Measurements from ENCODE around the gene LRRC32. TPM values are rescaled to one million over a fixed set of nuclear protein-coding genes. Genes with fewer than 3 reads are reported as not detected.

Gene LRRC32
- polyA plus RNA-seq, 1 donor (not counting 4 experiments of a cell fraction or from before 2014, with no cell fraction given) = not detected

GRCh38 chr11:76623884-76624419 lies 46.6 kb downstream of the LRRC32 start:
- Histone ChIP-seq H3K9me1 (ENCODE audit: control insufficient read depth, extremely low read depth, insufficient read depth, low read length) (no peaks in the 10 kb centered on the region), H4K20me1 (ENCODE audit: control insufficient read depth, extremely low read depth, insufficient read depth, low read length) (no peaks in the 10 kb centered on the region), H2AFZ (ENCODE audit: control insufficient read depth, low read length) (no peak overlapping the region), H3K9ac (ENCODE audit: control insufficient read depth, extremely low read depth, insufficient read depth, low read length) (no peak overlapping the region), H3K9me3 (ENCODE audit: control insufficient read depth, low read depth, low read length) (peaks cover 4% of the 10 kb centered on the region), H3K27ac (ENCODE audit: control insufficient read depth, insufficient read depth, low read length) (no peak overlapping the region), H3K27me3 (ENCODE audit: control insufficient read depth, extremely low read depth, insufficient read depth, low read length) (no peaks in the 10 kb centered on the region), H3K4me2 (ENCODE audit: control insufficient read depth, extremely low read depth, insufficient read depth, low read depth, low read length) (no peak overlapping the region), H3K4me3 (ENCODE audit: control insufficient read depth in 2 of 3, extremely low read depth in 1 of 3, insufficient read depth in 2 of 3, low read depth in 1 of 3, low read length in 3 of 3) (no peak overlapping the region), H3K36me3 (ENCODE audit: control insufficient read depth in 2 of 2, extremely low read depth in 1 of 2, insufficient read depth in 2 of 2, low read length in 2 of 2) (no peaks in the 10 kb centered on the region), H3K4me1 (ENCODE audit: control insufficient read depth, extremely low read depth, insufficient read depth, low read length) (no peaks in the 10 kb centered on the region), H3K79me2 (ENCODE audit: control insufficient read depth, insufficient read depth, low read length) (no peaks in the 10 kb centered on the region)
- DNase-seq (ENCODE audit: low read depth, low spot score) (no peak), FAIRE-seq (no peak)
- TF ChIP-seq EZH2 (IDR thresholded peaks at IDR 0.05; ENCODE audit: low read length) = no peak
- TF ChIP-seq, protein P1, sequence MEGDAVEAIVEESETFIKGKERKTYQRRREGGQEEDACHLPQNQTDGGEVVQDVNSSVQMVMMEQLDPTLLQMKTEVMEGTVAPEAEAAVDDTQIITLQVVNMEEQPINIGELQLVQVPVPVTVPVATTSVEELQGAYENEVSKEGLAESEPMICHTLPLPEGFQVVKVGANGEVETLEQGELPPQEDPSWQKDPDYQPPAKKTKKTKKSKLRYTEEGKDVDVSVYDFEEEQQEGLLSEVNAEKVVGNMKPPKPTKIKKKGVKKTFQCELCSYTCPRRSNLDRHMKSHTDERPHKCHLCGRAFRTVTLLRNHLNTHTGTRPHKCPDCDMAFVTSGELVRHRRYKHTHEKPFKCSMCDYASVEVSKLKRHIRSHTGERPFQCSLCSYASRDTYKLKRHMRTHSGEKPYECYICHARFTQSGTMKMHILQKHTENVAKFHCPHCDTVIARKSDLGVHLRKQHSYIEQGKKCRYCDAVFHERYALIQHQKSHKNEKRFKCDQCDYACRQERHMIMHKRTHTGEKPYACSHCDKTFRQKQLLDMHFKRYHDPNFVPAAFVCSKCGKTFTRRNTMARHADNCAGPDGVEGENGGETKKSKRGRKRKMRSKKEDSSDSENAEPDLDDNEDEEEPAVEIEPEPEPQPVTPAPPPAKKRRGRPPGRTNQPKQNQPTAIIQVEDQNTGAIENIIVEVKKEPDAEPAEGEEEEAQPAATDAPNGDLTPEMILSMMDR (optimal IDR thresholded peaks at IDR 0.05 in 1 of 3, IDR thresholded peaks at IDR 0.05 in 1 of 3, conservative IDR thresholded peaks at IDR 0.05 in 1 of 3; ENCODE audit: extremely low read depth in 1 of 3, insufficient read depth in 2 of 3, low read length in 3 of 3) = no peak
- dilution Hi-C loops (cut with MboI; ENCODE audit: extremely low pct_ligation_motif_present, low sequenced_read_pairs) = no loop called here

DNA sequence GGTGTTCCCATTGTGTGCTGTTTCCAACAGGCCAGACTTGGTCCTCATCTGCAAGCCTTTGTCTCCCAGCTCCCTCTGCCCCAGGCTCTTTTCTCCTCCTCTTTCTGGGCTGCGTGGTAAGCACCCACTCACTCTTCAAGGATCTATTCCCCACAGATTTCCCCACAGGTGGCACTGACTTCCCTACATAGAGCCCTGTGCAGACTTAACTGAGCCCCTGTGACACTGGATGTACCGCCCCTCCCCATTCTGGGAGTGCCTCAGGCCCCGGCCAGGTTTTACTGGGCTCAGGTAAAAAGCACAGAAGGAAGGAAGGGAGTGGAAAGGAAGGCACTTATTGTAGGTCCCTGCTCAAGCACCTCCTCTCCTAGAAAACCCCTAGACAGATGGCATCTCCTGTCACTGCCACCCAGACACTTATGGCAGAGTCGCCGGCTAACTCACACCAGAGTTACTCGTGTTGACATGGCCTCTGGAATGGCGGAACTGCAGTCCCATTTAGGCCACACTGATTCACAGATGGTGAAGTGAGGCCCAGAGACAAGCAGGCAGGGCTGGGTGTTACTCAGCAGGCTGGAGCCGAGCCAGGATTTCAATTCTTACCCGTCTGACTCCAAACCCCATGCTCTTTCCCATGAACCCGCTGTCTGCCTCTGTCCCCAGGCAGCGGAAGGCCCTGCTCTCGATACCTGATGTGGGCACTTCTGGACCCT lies 47.2 kb downstream of the LRRC32 start:
- Histone ChIP-seq H3K4me2 (ENCODE audit: control insufficient read depth, extremely low read depth, insufficient read depth, low read depth, low read length) (no peak overlapping the region), H3K79me2 (ENCODE audit: control insufficient read depth, insufficient read depth, low read length) (no peaks in the 10 kb centered on the region), H2AFZ (ENCODE audit: control insufficient read depth, low read length) (no peak overlapping the region), H3K27me3 (ENCODE audit: control insufficient read depth, extremely low read depth, insufficient read depth, low read length) (no peaks in the 10 kb centered on the region), H3K36me3 (ENCODE audit: control insufficient read depth in 2 of 2, extremely low read depth in 1 of 2, insufficient read depth in 2 of 2, low read length in 2 of 2) (no peaks in the 10 kb centered on the region), H3K4me3 (ENCODE audit: control insufficient read depth in 2 of 3, extremely low read depth in 1 of 3, insufficient read depth in 2 of 3, low read depth in 1 of 3, low read length in 3 of 3) (no peak overlapping the region), H3K9me1 (ENCODE audit: control insufficient read depth, extremely low read depth, insufficient read depth, low read length) (no peaks in the 10 kb centered on the region), H3K9me3 (ENCODE audit: control insufficient read depth, low read depth, low read length) (peaks cover 4% of the 10 kb centered on the region), H3K27ac (ENCODE audit: control insufficient read depth, insufficient read depth, low read length) (no peak overlapping the region), H4K20me1 (ENCODE audit: control insufficient read depth, extremely low read depth, insufficient read depth, low read length) (no peaks in the 10 kb centered on the region), H3K4me1 (ENCODE audit: control insufficient read depth, extremely low read depth, insufficient read depth, low read length) (no peaks in the 10 kb centered on the region), H3K9ac (ENCODE audit: control insufficient read depth, extremely low read depth, insufficient read depth, low read length) (no peak overlapping the region)
- FAIRE-seq = no peak
- DNase-seq (ENCODE audit: low read depth, low spot score) = no peak
- TF ChIP-seq, protein P1 (optimal IDR thresholded peaks at IDR 0.05 in 1 of 3, IDR thresholded peaks at IDR 0.05 in 1 of 3, conservative IDR thresholded peaks at IDR 0.05 in 1 of 3; ENCODE audit: extremely low read depth in 1 of 3, insufficient read depth in 2 of 3, low read length in 3 of 3) = no peak
- TF ChIP-seq EZH2 (IDR thresholded peaks at IDR 0.05; ENCODE audit: low read length) = no peak
- dilution Hi-C loops (cut with MboI; ENCODE audit: extremely low pct_ligation_motif_present, low sequenced_read_pairs) = no loop called here

All from keratinocyte (primary cell).